Stimulated activated CD8-positive, alpha-beta memory T cell treated with anti-CD3 and anti-CD28 coated beads, Interleukin-15, amount 100 ng/mL, for 1 hour (primary cell): Measurements from ENCODE around the gene UGT8.

Source experiments
- DNase-seq: peaks from one replicate; pipeline ENCODE4 v3.0.0-alpha.2; 2020; ENCODE audit warnings: low read depth

UGT8 gene

DNA sequence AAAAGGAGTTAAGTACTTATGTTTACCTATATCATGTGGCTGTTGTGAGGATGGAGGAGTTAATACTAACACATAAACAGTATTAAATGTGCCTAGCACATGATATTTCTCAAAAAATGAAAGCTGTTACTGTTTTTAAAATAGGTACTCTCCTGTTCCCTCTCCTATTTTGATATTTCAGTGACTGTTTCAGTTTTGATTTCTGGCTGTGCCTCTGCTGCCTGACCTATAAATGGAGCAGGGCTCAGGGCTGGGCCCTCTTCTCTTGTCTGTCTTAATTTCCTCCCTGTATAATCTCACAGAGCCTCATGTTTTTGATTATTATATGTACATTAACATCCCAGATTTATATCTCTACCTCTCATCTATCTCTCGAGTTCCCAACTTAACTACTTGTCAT, 93.3 kb downstream of the UGT8 start:
- no peak for DNase-seq

DNA sequence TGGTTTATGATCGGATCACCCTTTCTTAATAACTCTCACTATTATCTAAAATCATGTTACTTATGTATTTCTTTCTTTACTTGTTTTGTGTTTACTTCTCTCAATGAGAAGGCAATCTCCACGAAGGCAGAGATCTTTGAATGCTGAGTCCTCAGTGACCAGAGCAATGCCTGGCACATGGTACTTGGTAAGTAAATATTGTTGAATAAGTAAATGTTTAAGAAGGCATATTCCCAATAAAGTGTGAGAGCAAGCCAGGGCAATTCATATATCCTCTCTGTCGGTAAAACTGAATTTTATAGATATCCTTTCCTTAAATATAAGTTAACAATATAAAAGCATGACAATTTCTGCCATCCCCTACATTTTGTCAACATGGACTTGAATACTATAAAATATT, 94.4 kb downstream of the UGT8 start:
- no peak for DNase-seq

DNA sequence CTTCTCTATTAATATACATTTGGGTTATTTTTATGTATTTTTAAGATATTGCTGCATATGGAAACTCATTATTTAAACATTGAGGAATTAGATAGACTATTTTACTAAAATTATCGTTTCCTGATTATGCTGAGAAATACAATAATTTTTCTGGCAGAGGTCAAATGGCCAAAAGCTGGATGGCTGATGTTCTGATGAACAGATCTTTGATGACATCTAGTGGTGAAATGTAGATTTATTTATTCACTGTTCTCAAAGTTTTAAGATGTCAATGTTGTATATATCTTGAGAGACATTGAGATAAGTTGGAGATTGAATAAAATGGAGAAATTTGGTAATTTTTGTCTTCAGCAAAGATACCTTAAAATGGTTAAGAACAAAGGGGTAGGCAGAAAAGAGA, 96.2 kb downstream of the UGT8 start:
- no peak for DNase-seq

DNA sequence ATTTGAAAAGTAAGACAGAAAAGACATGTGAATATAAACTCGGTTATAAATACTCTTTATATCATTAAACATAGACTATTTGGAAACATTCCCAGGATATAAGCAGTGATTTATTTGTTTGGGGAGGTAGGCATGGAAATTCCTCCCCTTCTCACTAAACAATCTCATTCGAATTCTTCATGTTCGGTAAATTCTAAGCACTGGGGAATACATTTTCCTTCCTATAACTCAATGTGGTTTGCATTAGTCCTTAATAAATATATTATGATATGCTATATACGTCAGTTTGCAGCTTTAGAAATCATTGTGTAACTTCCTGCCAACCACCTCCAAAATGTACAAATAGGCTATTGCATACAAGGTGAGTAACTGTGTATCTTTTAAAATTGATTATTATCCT, 99.6 kb downstream of the UGT8 start:
- no peak for DNase-seq

DNA sequence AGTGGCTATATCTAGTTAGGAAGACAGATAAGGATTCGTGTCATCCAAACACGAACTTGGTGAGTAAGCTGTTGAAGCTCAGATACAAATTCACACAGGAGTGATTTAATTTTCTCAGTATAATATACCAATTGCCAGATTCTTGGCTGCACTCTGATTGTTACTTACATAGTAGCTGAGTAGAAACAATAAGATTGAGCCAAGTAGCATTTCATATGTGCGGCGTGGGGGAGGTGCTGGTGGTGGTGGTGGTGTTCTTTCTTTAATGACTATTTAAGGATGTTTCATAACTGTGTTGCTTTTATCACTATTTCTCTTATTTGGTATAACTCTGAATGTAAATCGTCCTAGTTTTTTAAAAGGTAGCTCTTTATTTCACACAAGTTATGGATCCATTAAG, 102.9 kb downstream of the UGT8 start:
- no peak for DNase-seq

GRCh38 chr4:114717432-114717831, 118.8 kb downstream of the UGT8 start:
- no peak for DNase-seq

GRCh38 chr4:114725066-114725465, 126.5 kb downstream of the UGT8 start:
- no peak for DNase-seq

DNA sequence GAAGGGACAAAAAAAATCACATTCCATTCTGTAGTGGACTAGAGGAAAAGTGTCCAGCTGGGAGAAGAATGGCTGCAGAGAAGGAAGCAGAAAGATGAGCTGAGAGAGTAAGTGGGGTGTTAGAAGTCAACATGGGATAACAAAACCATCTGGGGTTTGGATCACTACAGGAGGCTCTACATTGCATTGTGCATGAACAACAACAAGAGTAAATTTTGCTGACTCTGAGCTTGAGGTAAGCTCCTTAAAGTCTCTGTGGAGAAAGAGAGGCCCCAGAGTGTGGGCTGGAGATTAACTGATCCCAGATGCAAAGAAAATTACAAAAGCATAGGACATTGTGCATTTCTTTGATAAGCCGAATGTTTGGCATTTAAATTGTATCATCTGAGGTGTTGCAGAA, 128.9 kb downstream of the UGT8 start:
- no peak for DNase-seq
